GM18505 (cell line): ENCODE measurements around the gene TUBB.
"Not testable (repeated sequence)": the region's sequence is repeated elsewhere in the genome, so short reads cannot be mapped to it uniquely, and the experiment has no call there.

ENCODE experiments used
- ATAC-seq: cut with Tn5 transposase; IDR thresholded peaks from one replicate; pipeline ENCODE4 v1.9.1; 2021; ENCODE audit not compliant: unreplicated experiment
- POLR2A ChIP-seq: IDR thresholded peaks from 4 replicates; pipeline ENCODE4 v1.6.1; 2011; ENCODE audit warnings: borderline replicate concordance; ENCODE audit not compliant: insufficient read depth, insufficient read length; ENCODE audit errors: extremely low read depth

The TUBB gene

DNA sequence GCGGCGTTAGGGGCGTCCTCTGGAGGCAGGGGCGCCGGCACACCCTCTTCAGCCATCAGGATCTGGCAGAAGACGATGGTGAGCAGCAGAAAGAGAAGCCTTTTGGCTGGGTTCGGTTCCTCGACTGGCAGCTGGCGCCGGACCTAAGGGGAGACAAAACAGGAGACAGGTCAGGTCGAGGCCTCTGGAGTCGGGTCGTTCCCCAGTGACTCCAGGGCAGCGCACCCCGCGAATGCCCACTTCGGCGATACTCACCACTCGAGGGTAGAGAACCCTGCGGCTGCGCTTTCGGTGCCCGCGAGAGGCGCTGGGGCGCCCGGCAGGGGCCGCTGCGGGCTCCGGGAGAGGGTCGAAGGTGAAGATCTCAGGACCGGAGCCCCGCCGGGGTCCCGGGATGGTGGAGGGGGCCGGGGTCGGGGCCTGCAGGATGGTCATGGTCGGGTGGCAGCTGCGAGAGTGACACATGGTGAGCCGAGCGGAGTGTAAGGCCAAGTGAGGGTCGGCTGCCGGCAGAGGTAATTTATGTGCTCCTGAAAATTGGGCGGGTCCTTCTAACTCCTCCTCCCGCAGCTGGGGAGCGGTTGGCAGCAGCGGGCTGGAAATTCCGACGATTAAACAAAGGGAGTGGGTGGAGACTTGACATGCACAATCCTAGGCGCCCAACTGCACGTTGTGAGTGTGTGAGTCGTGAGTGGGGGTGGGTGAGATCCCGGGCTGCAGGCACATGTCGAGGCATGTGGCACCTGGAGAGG lies 24.1 kb downstream of the TUBB start, which contains the start of gene IER3:
Gene IER3, minus strand, starts transcription at position 494 of the 752 bp plus-strand sequence. Its CDS starts 29 bp downstream, at position 465.
- no peak for ATAC-seq
- peak; percentile 98 for TF ChIP-seq POLR2A

DNA sequence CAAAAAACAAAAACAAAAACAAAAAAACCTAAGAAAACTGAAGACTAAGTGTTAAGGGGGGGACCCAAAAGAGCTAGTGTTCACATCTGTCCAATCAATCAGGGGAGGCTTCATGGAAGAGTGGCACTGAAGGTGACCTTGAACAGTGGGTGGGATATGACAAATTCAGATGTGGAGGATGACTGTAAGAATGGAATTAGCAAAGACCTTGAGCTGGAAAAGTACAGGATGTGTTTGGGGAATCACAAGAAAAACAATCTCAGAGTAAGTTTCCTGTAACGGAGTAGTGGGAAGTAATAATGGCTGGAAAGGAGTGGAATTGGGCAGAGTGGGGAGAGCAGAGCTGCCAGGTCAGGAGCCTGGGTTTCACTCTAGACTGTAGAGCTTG lies 27.1 kb downstream of the TUBB start:
- no peak for ATAC-seq
- no peak for TF ChIP-seq POLR2A

DNA sequence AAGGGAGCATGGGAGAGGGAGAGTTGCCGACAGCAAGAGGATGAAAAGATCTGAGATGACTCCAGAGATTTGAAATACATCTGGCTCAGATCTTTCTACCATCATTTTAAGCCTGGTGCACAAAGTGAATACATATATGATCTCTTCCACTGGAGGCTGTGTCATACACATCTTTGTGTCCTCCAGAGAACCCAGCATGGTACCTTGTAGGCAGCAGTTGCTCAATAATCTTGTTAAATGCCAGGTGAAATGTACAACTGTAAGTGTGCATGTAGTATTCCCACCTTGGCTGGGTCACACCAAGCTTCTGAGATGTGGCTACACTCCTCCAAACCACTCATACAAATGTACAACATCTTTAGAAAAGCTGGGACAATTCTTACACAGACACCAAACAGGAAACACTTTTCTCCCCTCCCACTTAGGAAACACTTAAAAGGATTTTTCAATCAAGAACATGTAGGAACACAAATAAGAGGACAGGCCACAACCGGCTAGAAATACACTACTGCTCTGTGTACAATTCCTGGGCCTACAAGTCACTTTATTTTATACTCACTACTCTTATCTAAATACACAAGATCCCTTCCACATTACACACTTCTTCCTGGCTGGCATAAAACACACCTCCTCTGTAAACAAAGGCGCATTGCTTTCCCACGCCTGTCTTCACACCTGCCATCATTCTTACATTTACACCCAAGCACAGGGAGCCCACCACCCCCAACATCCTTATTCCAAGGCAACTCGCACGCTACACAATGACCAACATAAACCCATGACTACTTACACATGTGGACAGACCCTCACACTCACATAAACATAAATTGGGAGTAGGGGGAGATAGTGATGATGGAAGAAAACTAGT lies 28.0 kb downstream of the TUBB start:
- no peak for TF ChIP-seq POLR2A
- ATAC-seq: no peak

DNA sequence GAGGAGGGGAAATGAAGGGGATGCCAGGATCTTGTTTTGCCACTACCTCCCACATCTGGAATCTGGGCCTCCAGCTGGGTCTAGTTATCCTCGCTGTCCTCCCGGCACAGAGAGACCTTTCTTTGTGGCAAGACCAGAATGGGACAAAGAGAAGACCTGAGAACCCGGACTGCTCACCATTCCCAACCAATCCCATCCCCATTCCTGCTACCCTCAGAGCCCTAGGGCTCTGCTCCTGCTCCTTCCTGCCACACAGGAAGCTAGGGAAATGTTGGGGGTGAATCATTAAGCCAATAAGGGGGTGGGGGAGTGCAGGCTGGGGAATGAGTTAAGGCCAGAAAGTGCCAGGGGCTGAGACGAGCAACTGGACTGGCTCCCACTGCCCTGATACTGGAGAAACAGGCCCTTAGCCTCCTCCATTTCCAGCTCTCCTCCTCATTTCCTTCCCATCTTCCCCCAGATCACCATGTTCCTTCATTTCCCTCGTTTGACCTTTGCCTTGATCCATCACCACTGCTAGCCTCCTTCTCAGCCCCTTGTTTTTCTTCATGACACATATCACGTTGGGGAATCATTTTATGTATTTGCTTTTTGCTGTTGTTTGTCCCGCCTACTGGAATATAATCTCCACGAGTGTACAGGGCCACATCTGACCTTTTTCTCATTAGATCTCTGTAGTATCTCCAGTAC lies 28.8 kb downstream of the TUBB start:
- no peak for ATAC-seq
- TF ChIP-seq POLR2A: no peak

DNA sequence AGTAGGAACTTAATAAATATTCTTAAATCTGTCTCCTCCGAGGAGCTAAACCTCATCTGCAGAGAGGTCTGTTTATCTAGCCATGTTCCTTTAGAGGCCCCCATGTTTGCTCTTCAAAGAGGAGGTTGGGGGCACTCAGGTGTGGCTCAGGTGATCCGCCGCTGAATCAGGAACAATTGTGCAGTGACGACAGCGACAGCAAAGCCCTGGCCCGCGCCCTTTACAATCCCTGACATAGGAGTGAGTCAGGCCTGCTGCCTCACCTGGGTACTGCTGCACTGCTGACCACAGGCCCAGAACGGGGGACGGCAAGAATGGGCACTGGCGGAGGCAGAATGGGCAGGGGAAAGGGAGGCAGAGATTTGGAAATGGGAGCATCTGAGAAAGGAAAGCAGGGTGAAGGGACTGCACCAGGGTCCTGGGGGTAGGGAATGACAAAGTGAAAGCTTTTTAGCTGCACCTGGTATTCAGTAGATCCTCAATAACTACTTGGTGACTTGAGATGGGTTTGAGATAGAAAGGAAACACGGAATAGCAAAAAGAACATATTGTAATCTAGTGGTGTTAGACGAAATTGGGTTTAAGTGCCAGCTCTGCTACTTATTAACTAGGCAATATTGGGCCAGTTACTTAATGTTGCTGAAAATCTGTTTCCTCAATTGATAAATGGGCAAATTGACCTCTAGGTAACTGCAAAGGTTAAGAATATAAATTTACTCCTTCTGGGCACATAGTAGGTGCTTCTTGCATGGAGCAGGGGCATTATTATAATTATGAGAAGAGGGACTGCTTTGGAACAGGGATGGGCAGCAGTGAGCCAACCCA lies 29.6 kb downstream of the TUBB start:
- ATAC-seq: no peak
- TF ChIP-seq POLR2A: no peak

DNA sequence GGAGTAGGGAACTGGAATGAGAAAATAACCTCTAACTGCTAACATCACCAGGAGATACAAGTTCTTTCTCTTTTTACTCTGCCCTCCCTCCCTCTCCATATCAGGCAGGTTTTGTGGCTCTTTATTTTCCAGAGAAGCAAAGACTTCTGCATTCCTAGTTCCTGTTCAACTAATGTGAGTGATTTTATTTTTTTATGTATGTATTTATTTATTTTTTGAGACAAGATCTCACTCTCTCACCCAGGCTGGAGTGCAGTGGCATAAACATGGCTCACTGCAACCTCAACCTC lies 30.2 kb downstream of the TUBB start:
- no peak for ATAC-seq
- no peak for TF ChIP-seq POLR2A

DNA sequence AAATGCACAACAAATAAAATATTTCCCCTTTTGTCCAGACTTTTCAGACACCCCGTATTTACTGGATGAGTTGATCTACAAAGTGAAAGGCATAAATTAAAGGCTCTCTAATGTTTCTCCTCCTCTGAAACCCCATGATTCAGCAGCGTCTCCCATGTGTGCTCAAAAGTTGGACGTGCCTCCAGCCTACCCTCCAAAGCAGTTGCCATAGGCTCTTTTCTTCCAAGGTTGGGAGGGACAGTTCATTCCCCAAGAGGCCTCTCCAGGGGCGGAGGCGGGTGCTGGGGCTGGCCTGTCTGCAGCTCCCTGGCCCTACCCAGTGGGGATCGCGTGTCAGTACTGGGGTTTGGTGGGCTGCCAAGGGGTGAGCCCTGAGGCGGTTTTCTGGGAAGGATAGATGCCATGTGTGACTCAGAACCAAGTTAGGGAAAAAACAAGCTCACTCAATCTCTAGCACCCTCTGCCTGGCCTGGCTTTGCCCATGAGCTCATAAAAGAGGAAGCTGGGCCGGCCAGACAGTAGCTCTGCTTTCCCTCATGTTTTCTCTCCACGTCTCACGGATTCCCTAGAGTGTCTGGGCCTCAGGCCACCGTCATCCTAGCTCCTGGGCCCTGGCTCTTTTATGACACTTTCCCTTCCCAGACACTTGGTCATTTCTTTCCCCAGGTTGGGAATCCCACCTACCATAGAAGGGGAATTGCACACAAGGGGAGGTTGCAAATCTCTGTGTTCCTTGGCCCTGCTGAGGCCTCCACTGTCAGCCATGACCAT lies 32.2 kb downstream of the TUBB start:
- TF ChIP-seq POLR2A: no peak
- no peak for ATAC-seq

DNA sequence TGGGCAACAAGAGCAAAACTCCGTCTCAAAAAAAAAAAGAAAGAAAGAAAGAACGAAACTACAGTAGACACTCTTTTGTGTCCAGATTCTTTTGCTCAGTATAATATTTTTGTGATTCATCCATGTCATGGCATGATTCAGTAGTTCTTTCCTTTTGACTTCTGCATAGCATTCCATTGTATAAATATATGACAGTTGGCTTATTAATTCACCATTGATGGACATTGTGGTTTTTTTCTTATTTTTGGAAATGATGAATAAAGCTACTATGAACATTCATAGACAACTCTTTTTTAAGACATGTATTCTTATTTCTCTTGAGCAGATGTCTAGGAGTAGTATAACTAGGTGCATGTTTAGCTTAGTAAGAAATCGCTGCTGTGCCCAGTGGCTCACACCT lies 34.5 kb downstream of the TUBB start:
- no peak for TF ChIP-seq POLR2A
- ATAC-seq: no peak

DNA sequence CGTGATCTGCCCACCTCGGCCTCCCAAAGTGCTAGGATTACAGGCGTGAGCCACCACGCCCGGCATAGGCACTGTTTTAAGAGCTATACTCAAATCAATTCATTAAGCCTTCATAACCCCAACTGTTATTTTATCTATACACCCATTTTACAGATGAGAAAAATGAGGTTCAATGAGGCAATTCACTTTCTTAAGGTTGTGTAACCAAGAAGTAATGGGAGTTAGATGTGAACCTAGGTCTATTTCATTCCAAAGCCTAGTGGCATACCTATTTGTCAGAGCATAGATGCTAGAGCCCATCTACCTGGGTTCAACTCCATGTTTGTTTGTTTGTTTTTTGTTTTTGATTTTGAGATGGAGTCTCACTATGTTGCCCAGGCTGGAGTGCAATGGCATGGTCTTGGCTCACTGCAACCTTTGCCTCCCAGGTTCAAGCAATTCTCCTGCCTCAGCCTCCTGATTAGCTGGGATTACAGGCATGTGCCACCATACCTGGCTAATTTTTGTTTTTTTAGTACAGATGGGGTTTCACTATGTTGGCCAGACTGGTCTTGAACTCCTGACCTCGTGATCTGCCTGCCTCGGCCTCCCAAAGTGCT lies 36.4 kb downstream of the TUBB start:
- not testable (repeated sequence) for ATAC-seq

DNA sequence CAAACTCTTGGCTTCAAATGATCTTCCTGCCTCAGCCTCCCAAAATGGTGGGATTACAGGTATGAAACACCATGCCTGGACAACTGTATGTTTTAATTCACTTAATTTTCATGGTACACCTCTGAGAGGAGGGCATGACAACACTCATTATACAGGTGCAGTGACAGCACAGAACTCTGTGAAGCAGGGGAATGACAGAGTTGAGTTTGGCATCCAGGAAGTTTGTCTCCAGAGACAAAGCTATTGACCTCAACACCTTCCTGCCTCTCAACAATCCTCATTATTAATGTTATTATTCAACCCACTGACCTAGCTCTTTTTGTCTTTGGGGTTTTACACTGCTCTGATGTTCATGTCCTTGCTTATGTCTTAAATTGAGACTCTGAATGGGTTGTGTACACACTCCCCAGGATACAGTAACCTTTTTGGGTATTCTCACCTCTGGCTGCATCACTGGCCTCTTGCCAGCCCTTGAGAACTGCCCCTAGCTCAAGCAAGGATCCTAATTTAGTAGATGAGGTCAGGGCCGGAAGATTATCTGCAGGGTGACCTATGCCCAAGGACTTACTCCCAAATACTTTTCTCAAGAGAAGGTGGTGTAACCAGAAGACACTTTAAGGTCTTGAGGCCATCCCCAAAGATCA lies 37.2 kb downstream of the TUBB start:
- ATAC-seq: no peak
- no peak for TF ChIP-seq POLR2A

DNA sequence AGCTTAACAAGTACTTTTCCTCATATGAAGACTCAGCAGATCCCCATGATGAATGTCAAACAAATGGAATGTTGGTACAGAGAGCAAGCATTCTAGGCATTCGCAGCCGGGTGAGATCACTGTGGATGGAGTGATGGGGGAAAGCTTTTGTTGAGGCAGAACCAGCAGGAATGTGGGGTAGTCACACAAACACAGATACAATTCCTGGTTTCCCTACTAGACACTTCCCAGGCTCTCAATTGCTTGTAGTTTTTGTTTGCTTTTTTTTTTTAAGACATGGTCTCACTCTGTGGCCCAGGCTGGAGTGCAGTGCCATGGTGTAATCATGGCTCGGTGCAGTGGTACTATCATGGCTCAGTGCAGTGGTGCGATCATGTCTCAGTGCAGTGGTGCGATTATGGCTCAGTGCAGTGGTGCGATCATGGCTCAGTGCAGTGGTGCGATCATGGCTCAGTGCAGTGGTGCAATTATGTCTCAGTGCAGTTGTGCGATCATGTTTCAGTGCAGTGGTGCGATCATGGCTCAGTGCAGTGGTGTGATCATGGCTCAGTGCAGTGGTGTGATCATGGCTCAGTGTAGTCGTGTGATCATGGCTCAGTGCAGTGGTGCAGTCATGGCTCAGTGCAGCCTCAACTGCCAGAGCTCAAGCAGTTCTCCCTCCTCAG lies 39.6 kb downstream of the TUBB start:
- no peak for ATAC-seq
- no peak for TF ChIP-seq POLR2A
